Measurements from ENCODE around the gene EBF4. TPM values are rescaled to one million over a fixed set of nuclear protein-coding genes. Genes with fewer than 3 reads are reported as not detected.

EBF4 gene
- total RNA-seq, 3 donors from 2014 or later = 1.6 to 22.0 (median 22.0) TPM

GRCh38 chr20:2706688-2707352, 14.2 kb downstream of the EBF4 start:
- DNase-seq (ENCODE audit: low spot score in 2 of 2) = no peak
- intact Hi-C loops (cut with DNase I; ENCODE audit: low total_unique reads) = no loop called here
- Histone ChIP-seq H3K9me3 (no peaks in the 10 kb centered on the region), H3K27me3 (no peaks in the 10 kb centered on the region), H3K36me3 (no peaks in the 10 kb centered on the region), H3K27ac (no peak overlapping the region), H3K4me3 (no peak overlapping the region), H3K4me1 (no peaks in the 10 kb centered on the region)
- no peak for TF ChIP-seq POLR2A (IDR thresholded peaks at IDR 0.05)
- TF ChIP-seq POLR2AphosphoS5 (IDR thresholded peaks at IDR 0.05) = no peak
- TF ChIP-seq CTCF (IDR thresholded peaks at IDR 0.05) = no peak

GRCh38 chr20:2707353-2708072, 14.9 kb downstream of the EBF4 start:
- Histone ChIP-seq H3K4me1 (no peaks in the 10 kb centered on the region), H3K36me3 (no peaks in the 10 kb centered on the region), H3K4me3 (no peak overlapping the region), H3K27ac (no peak overlapping the region), H3K27me3 (no peaks in the 10 kb centered on the region), H3K9me3 (no peaks in the 10 kb centered on the region)
- DNase-seq (ENCODE audit: low spot score in 2 of 2) = no peak
- TF ChIP-seq POLR2A (IDR thresholded peaks at IDR 0.05) = no peak
- no peak for TF ChIP-seq POLR2AphosphoS5 (IDR thresholded peaks at IDR 0.05)
- no peak for TF ChIP-seq CTCF (IDR thresholded peaks at IDR 0.05)
- intact Hi-C loops (cut with DNase I; ENCODE audit: low total_unique reads) = no loop called here

- H3K9me3 ChIP-seq = no peaks in the 10 kb centered on the region
- H3K27ac ChIP-seq = no peak overlapping the region
- TF ChIP-seq POLR2AphosphoS5 (IDR thresholded peaks at IDR 0.05) (no peak), POLR2A (IDR thresholded peaks at IDR 0.05) (no peak), CTCF (IDR thresholded peaks at IDR 0.05) (no peak)
- DNase-seq (ENCODE audit: low spot score in 2 of 2) = no peak
- no peak overlapping the region for H3K4me3 ChIP-seq
- intact Hi-C loops (cut with DNase I; ENCODE audit: low total_unique reads) = no loop called here
- H3K36me3 ChIP-seq = no peaks in the 10 kb centered on the region
- H3K4me1 ChIP-seq = no peaks in the 10 kb centered on the region
- H3K27me3 ChIP-seq = no peaks in the 10 kb centered on the region
Observed at GRCh38 chr20:2708073-2708415, 15.5 kb downstream of the EBF4 start.

DNA sequence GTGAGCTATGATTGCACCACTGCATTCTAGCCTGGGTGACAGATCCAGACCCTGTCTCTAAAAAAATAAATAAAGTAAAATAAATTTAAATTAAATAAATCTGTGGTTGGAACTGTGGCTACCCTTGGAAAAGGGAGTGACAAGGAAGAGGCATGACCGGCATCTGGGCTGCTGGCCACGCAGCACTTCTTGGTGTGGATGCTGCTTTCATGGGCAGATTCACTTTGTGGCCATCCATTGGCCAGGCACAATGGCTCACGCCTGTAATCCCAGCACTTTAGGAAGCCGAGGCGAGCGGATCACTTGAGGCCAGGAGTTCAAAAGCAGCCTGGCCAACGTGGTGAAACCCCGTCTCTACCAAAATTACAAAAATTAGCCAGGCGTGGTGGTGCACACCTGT, 16.1 kb downstream of the EBF4 start:
- intact Hi-C loops (cut with DNase I; ENCODE audit: low total_unique reads) = no loop called here
- H3K36me3 ChIP-seq = no peaks in the 10 kb centered on the region
- TF ChIP-seq POLR2AphosphoS5 (IDR thresholded peaks at IDR 0.05) (no peak), POLR2A (IDR thresholded peaks at IDR 0.05) (no peak)
- no peaks in the 10 kb centered on the region for H3K27me3 ChIP-seq
- no peak for DNase-seq (ENCODE audit: low spot score in 2 of 2)
- no peak overlapping the region for H3K27ac ChIP-seq
- no peaks in the 10 kb centered on the region for H3K9me3 ChIP-seq
- H3K4me1 ChIP-seq = no peaks in the 10 kb centered on the region
- no peak overlapping the region for H3K4me3 ChIP-seq

GRCh38 chr20:2709205-2709981, 16.8 kb downstream of the EBF4 start:
- intact Hi-C loops (cut with DNase I; ENCODE audit: low total_unique reads) = no loop called here
- no peaks in the 10 kb centered on the region for H3K27me3 ChIP-seq
- DNase-seq (ENCODE audit: low spot score in 2 of 2) = no peak

More at GRCh38 chr20:2709205-2709981, 16.8 kb downstream of the EBF4 start:
- Histone ChIP-seq H3K4me1 (no peaks in the 10 kb centered on the region), H3K36me3 (no peaks in the 10 kb centered on the region), H3K9me3 (no peaks in the 10 kb centered on the region), H3K27ac (no peak overlapping the region), H3K4me3 (no peak overlapping the region)
- no peak for TF ChIP-seq CTCF (IDR thresholded peaks at IDR 0.05)
- TF ChIP-seq POLR2AphosphoS5 (IDR thresholded peaks at IDR 0.05) = no peak
- TF ChIP-seq POLR2A (IDR thresholded peaks at IDR 0.05) = no peak
